Measurements from ENCODE around the gene BNC2. TPM values are rescaled to one million over a fixed set of nuclear protein-coding genes. Genes with fewer than 3 reads are reported as not detected.

The BNC2 gene
- total and polyA plus RNA-seq, 2 of the 4 experiments (the other 2 are of a cell fraction): 15.5 to 45.2 TPM

- in situ Hi-C loops (cut with MboI; ENCODE audit: low sequenced_read_pairs): loop anchor here (25.0 kb wide), 1 partner anchor 965 kb away; no protein-coding TSS in a partner anchor
- Histone ChIP-seq H3K4me1 (ENCODE audit: control insufficient read depth, insufficient read depth, low read length) (peaks cover 7% of the 10 kb centered on the region; the same call in 1 of the 2 replicates), H2BK5ac (ENCODE audit: low read depth, low read length, poor library complexity, severe bottlenecking) (no peak overlapping the region), H2AK9ac (replicated peaks; ENCODE audit: low read depth, low read length, poor library complexity) (no peak overlapping the region), H3K23ac (ENCODE audit: low read depth, low read length) (no peak overlapping the region), H3K36me3 (ENCODE audit: control insufficient read depth, insufficient read depth, low read length) (no peaks in the 10 kb centered on the region), H2BK20ac (ENCODE audit: low read depth, low read length) (no peak overlapping the region), H4K20me1 (ENCODE audit: insufficient read depth, low read length) (no peaks in the 10 kb centered on the region), H2BK15ac (ENCODE audit: low read depth, low read length) (no peak overlapping the region), H3K4me2 (ENCODE audit: low read depth, low read length) (no peak overlapping the region), H2AK5ac (ENCODE audit: low read depth, low read length) (no peak overlapping the region), H3K18ac (ENCODE audit: low read depth, low read length) (no peak overlapping the region), H3K4ac (ENCODE audit: low read depth, low read length) (no peak overlapping the region), H3K9ac (ENCODE audit: low read depth, low read length) (no peak overlapping the region), H3K9me3 (ENCODE audit: control insufficient read depth, insufficient read depth, low read length) (no peaks in the 10 kb centered on the region), H3K79me1 (ENCODE audit: low read depth in 1 of 2, low read length in 2 of 2) (peaks cover 15 to 35% of the 10 kb centered on the region in 2 experiments; a peak in 2 of 4 replicates), H4K91ac (ENCODE audit: insufficient read depth, low read depth, low read length) (no peak overlapping the region), H3K14ac (replicated peaks; ENCODE audit: low read depth, low read length) (no peak overlapping the region), H2BK120ac (ENCODE audit: low read depth, low read length) (no peak overlapping the region), H4K8ac (ENCODE audit: low read depth in 2 of 2, low read length in 2 of 2) (no peak overlapping the region), H3K27me3 (ENCODE audit: control insufficient read depth, insufficient read depth, low read length) (no peaks in the 10 kb centered on the region), H4K5ac (ENCODE audit: low read depth, low read length) (no peak overlapping the region), H3K56ac (ENCODE audit: extremely low read depth, insufficient read depth, low read length) (no peak overlapping the region), H2AFZ (replicated peaks; ENCODE audit: low read length, poor library complexity) (no peak overlapping the region), H3K27ac (ENCODE audit: insufficient read depth, low read length) (no peak overlapping the region), H3K9me1 (ENCODE audit: insufficient read depth, low read length) (peaks cover 6% of the 10 kb centered on the region; the same call in 1 of the 2 replicates), H3K4me3 (ENCODE audit: insufficient read depth, low read depth, low read length) (no peak overlapping the region)
- CTCF ChIA-PET: no interaction called here
- POLR2A ChIA-PET (ENCODE audit: unreplicated experiment): no interaction called here
- WGBS, 2 experiments (ENCODE audit: extremely low coverage in 2 of 2, insufficient read length in 1 of 2): no CpG with 5 or more reads among the region's 2 CpGs
- DNase-seq: no peak
- no TSS peak for BruUV-seq (replicated peaks)
- TF ChIP-seq, protein P1, sequence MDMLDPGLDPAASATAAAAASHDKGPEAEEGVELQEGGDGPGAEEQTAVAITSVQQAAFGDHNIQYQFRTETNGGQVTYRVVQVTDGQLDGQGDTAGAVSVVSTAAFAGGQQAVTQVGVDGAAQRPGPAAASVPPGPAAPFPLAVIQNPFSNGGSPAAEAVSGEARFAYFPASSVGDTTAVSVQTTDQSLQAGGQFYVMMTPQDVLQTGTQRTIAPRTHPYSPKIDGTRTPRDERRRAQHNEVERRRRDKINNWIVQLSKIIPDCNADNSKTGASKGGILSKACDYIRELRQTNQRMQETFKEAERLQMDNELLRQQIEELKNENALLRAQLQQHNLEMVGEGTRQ (IDR thresholded peaks at IDR 0.05; ENCODE audit: low read depth, low read length): no peak
- TF ChIP-seq CEBPB (IDR thresholded peaks at IDR 0.05; ENCODE audit: low read depth, low read length) (no peak), MAZ (IDR thresholded peaks at IDR 0.05; ENCODE audit: borderline replicate concordance, low read depth, low read length) (no peak), POLR2A (IDR thresholded peaks at IDR 0.05; ENCODE audit: low read depth, low read length) (no peak), SMC3 (IDR thresholded peaks at IDR 0.05; ENCODE audit: low read depth, low read length) (no peak), BHLHE40 (IDR thresholded peaks at IDR 0.05; ENCODE audit: low read depth, low read length) (no peak), NFE2L2 (IDR thresholded peaks at IDR 0.05; ENCODE audit: low read depth, low read length) (no peak), FOS (IDR thresholded peaks at IDR 0.05; ENCODE audit: low read depth, low read length) (no peak), RCOR1 (IDR thresholded peaks at IDR 0.05; ENCODE audit: insufficient replicate concordance, low read length) (no peak), CHD1 (IDR thresholded peaks at IDR 0.05; ENCODE audit: low read depth, low read length) (no peak), MXI1 (IDR thresholded peaks at IDR 0.05; ENCODE audit: borderline replicate concordance, low read depth, low read length) (no peak), RFX5 (IDR thresholded peaks at IDR 0.05; ENCODE audit: low read depth, low read length) (no peak), CTCF (conservative IDR thresholded peaks at IDR 0.05; ENCODE audit: low read depth, low read length) (no peak)
- TF ChIP-seq, protein P2, sequence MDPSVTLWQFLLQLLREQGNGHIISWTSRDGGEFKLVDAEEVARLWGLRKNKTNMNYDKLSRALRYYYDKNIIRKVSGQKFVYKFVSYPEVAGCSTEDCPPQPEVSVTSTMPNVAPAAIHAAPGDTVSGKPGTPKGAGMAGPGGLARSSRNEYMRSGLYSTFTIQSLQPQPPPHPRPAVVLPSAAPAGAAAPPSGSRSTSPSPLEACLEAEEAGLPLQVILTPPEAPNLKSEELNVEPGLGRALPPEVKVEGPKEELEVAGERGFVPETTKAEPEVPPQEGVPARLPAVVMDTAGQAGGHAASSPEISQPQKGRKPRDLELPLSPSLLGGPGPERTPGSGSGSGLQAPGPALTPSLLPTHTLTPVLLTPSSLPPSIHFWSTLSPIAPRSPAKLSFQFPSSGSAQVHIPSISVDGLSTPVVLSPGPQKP (IDR thresholded peaks at IDR 0.05; ENCODE audit: borderline replicate concordance, low read depth, low read length): no peak
- intact Hi-C loops (cut with micrococcal nuclease): no loop called here
- dilution Hi-C loops (cut with HindIII; ENCODE audit: low sequenced_read_pairs, unreplicated experiment): no loop called here
- no peak for ATAC-seq (ENCODE audit: low read depth)
Observed at GRCh38 chr9:16496908-16497307, 373.6 kb downstream of the BNC2 start.
